ENCODE results near the gene APOC4.

- no peak for TF ChIP-seq CTCF (IDR thresholded peaks at IDR 0.05)
- no peak for TF ChIP-seq POLR2A (IDR thresholded peaks at IDR 0.05)
Observed at GRCh38 chr19:44939668-44940067, 2.4 kb upstream of the APOC4 start.
